Esophagus squamous epithelium (tissue), 5 donors: Measurements from ENCODE around the gene MAP7D3. TPM values are rescaled to one million over a fixed set of nuclear protein-coding genes. Genes with fewer than 3 reads are reported as not detected.

ENCODE experiments used
- DNase-seq: peaks from one replicate; lab custom pipeline; 2025; lab: John Stamatoyannopoulos, UW
- H3K27ac ChIP-seq, 4 donors: fragments of 200-600 bp; sonication (generic); one replicate each; pipeline ENCODE4 v1.5.1; 2016 to 2019; ENCODE audit warnings: mild to moderate bottlenecking in 1 of 4
- H3K27me3 ChIP-seq, 4 donors: fragments of 200-600 bp; sonication (generic); 1 replicate in 3 of 4; 2 replicates in 1 of 4; pipeline versions ENCODE4 v1.5.1 to v1.6.0; 2017 to 2021; ENCODE audit warnings: antibody characterized with exemption in 1 of 4
- H3K36me3 ChIP-seq, 3 donors: fragments of 200-600 bp; sonication (generic); one replicate each; pipeline ENCODE4 v1.5.1; 2016 to 2019
- H3K4me1 ChIP-seq, 3 donors: fragments of 200-600 bp; sonication (generic); one replicate each; pipeline ENCODE4 v1.5.1; 2017 to 2019
- H3K4me3 ChIP-seq, 4 donors: fragments of 200-600 bp; sonication (generic); 1 replicate in 3 of 4; 2 replicates in 1 of 4; pipeline ENCODE4 v1.5.1; 2016 to 2019; ENCODE audit warnings: mild to moderate bottlenecking in 2 of 4, moderate library complexity in 1 of 4
- H3K9me3 ChIP-seq, 3 donors: fragments of 200-600 bp; sonication (generic); one replicate each; pipeline ENCODE4 v1.5.1; 2016 to 2019
- POLR2A ChIP-seq, 4 donors: fragments of 450-650 bp; IDR thresholded peaks; one replicate each; pipeline ENCODE4 v1.6.1; 2017; ENCODE audit warnings: antibody characterized with exemption in 4 of 4, mild to moderate bottlenecking in 4 of 4, moderate library complexity in 3 of 4
- WGBS, 2 donors: methylation state at CpG; one replicate each; pipeline ENCODE4 v1.1.5; 2018; 5-methylcytosine and 5-hydroxymethylcytosine counted together
- intact Hi-C: fragments of 100-400 bp; cut with DNase I; formaldehyde crosslinking; loops from one replicate; pipeline ENCODE4 v1.15.0; 2022
- total RNA-seq, 4 donors: library from RNA; depleted of rRNA; stranded (reverse); fragments of >200 nt; gene quantifications; one replicate each; pipeline ENCODE4 v1.1.0, GENCODE V29; 2016
- TF ChIP-seq, protein P1 (sequence below), 6 experiments: fragments of 450-650 bp in 4 of 6; fragments of 200-600 bp in 2 of 6; sonication (generic) in 2 of 6; IDR thresholded peaks; one replicate each; pipeline ENCODE4 v1.5.1; 2016 to 2019; ENCODE audit warnings: antibody characterized with exemption in 6 of 6, mild to moderate bottlenecking in 4 of 6, moderate library complexity in 4 of 6
- donor health status: DM: yes; HTN: yes; CAD: no.

The MAP7D3 gene
- total RNA-seq, 4 donors from 2014 or later: 1.3 to 11.8 (median 6.4) TPM

DNA sequence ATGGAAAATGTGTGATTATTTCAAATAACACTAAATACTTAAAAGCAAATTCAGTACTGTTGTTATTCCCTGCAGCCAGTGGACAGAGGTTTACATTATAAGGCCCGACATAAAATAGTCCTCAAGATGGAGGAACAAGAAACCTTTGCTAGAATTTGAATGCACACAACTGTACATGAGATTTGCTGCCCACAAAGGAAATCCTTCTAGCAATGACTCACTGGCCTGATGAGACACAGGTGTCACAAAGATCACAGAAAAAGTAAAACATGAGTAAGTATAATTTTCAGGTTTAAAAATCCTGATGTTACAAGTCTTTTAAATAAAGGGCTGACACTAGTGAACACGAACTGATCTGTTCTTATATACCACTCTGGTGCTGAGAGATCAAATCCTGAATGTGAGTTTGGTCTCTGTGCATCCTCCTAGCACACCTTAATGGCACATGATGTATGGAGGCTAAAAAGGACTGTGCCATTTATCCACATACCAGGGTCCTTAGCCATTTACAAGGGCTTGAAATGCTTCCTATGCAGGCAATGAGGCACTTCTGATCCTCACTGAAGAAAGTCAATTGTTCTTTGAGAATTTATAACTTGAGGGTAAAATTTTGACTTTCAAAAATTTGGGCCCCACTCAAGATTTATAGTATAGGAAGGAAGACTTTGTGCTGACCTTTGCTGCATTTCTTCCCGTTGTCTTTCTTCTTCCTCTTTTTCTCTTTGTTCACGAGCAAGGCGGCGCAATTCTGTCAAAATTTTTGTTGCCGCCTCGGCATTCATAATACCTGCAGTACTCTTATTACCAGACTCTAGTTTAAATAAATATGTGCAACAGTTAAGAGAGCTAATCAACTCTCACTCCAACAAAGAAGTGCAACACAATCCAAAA is 23.0 kb downstream of the MAP7D3 start:
- no peak for DNase-seq
- 64 to 65% methylated on average over 8 of the region's 8 CpGs for whole genome bisulfite sequencing, 2 donors

DNA sequence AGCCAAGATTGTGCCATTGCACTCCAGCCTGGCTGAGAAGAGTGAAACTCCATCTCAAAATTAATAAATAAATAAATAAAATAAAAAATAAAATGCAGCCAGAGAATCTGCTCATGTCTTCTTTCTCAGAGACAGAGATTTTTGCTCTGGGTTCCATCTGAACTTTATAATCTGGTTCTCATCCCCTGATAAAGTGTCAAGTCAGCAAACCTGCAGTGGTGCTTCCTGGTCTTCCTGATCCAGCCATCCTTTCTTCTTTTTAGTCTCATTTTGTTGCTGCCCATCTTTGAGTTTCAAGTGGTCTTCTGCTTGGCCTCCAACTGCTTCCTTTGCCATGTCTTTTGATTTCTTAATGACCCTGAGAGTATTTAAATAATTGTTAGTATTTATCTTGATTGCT is 24.1 kb downstream of the MAP7D3 start:
- Histone ChIP-seq H3K9me3 (no peaks in the 10 kb centered on the region), H3K4me3 (no peak overlapping the region), H3K27ac (no peak overlapping the region), H3K36me3 (peaks cover 0 to 73% (median 7%) of the 10 kb centered on the region in 3 donors), H3K27me3 (no peaks in the 10 kb centered on the region), H3K4me1 (no peaks in the 10 kb centered on the region)
- intact Hi-C loops: no loop called here
- no peak for DNase-seq
- TF ChIP-seq, protein P1, sequence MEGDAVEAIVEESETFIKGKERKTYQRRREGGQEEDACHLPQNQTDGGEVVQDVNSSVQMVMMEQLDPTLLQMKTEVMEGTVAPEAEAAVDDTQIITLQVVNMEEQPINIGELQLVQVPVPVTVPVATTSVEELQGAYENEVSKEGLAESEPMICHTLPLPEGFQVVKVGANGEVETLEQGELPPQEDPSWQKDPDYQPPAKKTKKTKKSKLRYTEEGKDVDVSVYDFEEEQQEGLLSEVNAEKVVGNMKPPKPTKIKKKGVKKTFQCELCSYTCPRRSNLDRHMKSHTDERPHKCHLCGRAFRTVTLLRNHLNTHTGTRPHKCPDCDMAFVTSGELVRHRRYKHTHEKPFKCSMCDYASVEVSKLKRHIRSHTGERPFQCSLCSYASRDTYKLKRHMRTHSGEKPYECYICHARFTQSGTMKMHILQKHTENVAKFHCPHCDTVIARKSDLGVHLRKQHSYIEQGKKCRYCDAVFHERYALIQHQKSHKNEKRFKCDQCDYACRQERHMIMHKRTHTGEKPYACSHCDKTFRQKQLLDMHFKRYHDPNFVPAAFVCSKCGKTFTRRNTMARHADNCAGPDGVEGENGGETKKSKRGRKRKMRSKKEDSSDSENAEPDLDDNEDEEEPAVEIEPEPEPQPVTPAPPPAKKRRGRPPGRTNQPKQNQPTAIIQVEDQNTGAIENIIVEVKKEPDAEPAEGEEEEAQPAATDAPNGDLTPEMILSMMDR (IDR thresholded peaks at IDR 0.05): no peak
- TF ChIP-seq POLR2A (IDR thresholded peaks at IDR 0.05): no peak

More for the DNA sequence above, 23.0 kb downstream of the MAP7D3 start:
- H3K4me3 ChIP-seq: no peak overlapping the region
- no peaks in the 10 kb centered on the region for H3K9me3 ChIP-seq
- peaks cover 0 to 66% (median 7%) of the 10 kb centered on the region in 3 donors for H3K36me3 ChIP-seq
- no peaks in the 10 kb centered on the region for H3K27me3 ChIP-seq
- H3K4me1 ChIP-seq: no peaks in the 10 kb centered on the region
- H3K27ac ChIP-seq: no peak overlapping the region
- TF ChIP-seq, protein P1 (IDR thresholded peaks at IDR 0.05): no peak
- TF ChIP-seq POLR2A (IDR thresholded peaks at IDR 0.05): no peak
- intact Hi-C loops: no loop called here

DNA sequence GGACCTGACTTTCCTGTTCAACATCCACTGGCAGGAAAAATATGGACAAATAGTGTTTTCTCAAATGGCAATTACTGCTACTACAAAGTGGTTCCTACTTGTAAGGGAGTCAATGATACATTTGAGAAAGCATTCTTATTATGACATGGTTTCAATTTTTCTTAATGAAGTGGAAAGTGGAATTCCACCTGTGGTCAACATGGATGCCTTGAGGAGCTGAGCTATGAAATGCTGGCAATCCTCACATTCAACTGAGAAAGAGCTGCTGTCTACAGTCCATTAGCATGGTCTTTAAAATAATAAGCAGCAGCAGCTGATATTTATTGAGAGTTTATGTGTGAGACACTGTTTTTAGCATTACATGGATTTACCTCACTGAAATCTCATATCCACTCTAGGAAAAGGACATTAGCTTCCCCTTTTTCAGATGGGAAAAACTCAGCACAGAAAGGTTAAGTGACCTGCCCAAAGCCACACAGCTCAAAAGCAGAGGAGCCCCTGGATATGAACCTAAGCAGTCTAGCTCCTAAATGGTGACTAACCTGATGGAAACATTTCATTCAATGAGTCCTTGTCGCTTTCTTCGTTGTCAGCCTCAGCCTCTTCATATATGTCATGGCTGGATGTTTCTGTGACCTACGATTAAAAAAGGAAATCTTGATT is 29.2 kb downstream of the MAP7D3 start:
- no peaks in the 10 kb centered on the region for H3K27me3 ChIP-seq
- H3K36me3 ChIP-seq: peaks cover 0 to 86% (median 0%) of the 10 kb centered on the region in 3 donors
- H3K9me3 ChIP-seq: no peaks in the 10 kb centered on the region
- no peaks in the 10 kb centered on the region for H3K4me1 ChIP-seq
- no peak overlapping the region for H3K4me3 ChIP-seq
- H3K27ac ChIP-seq: no peak overlapping the region
- no peak for TF ChIP-seq POLR2A (IDR thresholded peaks at IDR 0.05)
- no peak for DNase-seq
- intact Hi-C loops: no loop called here
- 70 to 94% methylated on average over 3 of the region's 3 CpGs for WGBS, 2 donors

DNA sequence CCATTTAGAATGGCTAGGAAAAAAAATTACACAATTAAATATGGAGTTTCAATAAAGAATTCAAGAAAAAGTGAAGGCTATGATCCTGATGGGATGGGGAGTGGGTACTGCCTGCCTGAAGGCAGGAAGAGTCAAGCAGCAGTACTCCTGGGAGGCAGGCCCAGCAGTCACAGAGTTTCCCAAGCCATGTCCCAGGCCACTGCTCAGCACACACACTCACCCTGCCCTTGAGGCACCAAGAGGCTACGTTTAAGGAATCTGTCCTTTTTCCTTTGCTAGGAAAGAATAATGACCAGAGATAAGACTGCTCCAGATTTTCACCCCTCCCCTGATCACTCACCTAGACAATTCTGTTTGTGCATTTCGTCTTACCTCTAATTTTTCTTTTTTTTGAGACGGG is 30.2 kb downstream of the MAP7D3 start:
- no peaks in the 10 kb centered on the region for H3K27me3 ChIP-seq
- H3K9me3 ChIP-seq: no peaks in the 10 kb centered on the region
- H3K27ac ChIP-seq: no peak overlapping the region
- H3K36me3 ChIP-seq: peaks cover 0 to 76% (median 0%) of the 10 kb centered on the region in 3 donors
- no peaks in the 10 kb centered on the region for H3K4me1 ChIP-seq
- TF ChIP-seq, protein P1 (IDR thresholded peaks at IDR 0.05): no peak
- TF ChIP-seq POLR2A (IDR thresholded peaks at IDR 0.05): no peak
- WGBS, 2 donors: 70 to 83% methylated on average over 3 of the region's 3 CpGs
- DNase-seq: no peak
- H3K4me3 ChIP-seq: no peak overlapping the region
- intact Hi-C loops: no loop called here

DNA sequence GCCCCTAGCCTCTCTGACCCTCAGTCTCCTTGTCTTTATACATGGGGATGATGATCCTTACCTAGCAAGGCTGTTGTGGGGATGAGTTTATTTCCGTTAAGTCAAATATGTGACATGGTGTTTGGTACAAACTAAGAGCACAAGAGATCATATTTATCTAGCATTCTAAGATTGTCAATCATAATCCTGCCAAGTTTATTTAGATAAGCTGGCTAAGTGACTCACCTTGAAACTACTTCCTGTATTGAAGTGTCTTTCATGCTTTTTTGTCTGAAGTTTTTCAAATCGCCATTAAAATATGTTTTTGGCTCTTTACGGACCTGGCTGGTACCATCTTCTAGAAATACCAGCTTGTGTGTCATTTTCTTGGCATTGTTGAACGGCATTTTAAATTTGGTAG is 30.7 kb downstream of the MAP7D3 start:
- Histone ChIP-seq H3K27me3 (no peaks in the 10 kb centered on the region), H3K4me3 (no peak overlapping the region), H3K9me3 (no peaks in the 10 kb centered on the region), H3K36me3 (peaks cover 0 to 72% (median 0%) of the 10 kb centered on the region in 3 donors), H3K27ac (no peak overlapping the region), H3K4me1 (no peaks in the 10 kb centered on the region)
- 34 to 48% methylated on average over 3 to 4 of the region's 4 CpGs for WGBS, 2 donors
- intact Hi-C loops: no loop called here
- no peak for TF ChIP-seq POLR2A (IDR thresholded peaks at IDR 0.05)
- TF ChIP-seq, protein P1 (IDR thresholded peaks at IDR 0.05): no peak
- no peak for DNase-seq
